Activated naive CD4-positive, alpha-beta T cell treated with anti-CD3 and anti-CD28 coated beads, Interleukin-2, amount 10 ng/mL, durations not matched to agents 7 days and 5 days (primary cell): ENCODE results near the gene CUTA.
"Not testable (repeated sequence)": the region's sequence is repeated elsewhere in the genome, so short reads cannot be mapped to it uniquely, and the experiment has no call there.

Experiments used
- CTCF ChIA-PET: fragments of 350-600 bp; sonication (Branson Sonifier 250); formaldehyde crosslinking; loops from one replicate; lab custom pipeline; 2021; ENCODE audit warnings: antibody characterized with exemption; lab: Charles Lee
- DNase-seq: peaks from one replicate; pipeline ENCODE4 v3.0.0-alpha.2; 2020
- H3K27ac Mint-ChIP-seq: one replicate; pipeline ENCODE4 v1.8.0; 2021; ENCODE audit warnings: mild to moderate bottlenecking, moderate library complexity, mixed read lengths
- H3K27me3 Mint-ChIP-seq: one replicate; pipeline ENCODE4 v1.8.0; 2021; ENCODE audit warnings: mild to moderate bottlenecking, mixed read lengths
- H3K36me3 Mint-ChIP-seq: one replicate; pipeline ENCODE4 v1.8.0; 2021; ENCODE audit warnings: mixed read lengths
- H3K4me1 Mint-ChIP-seq: one replicate; pipeline ENCODE4 v1.8.0; 2021; ENCODE audit warnings: mixed read lengths
- H3K4me3 Mint-ChIP-seq: one replicate; pipeline ENCODE4 v1.8.0; 2021; ENCODE audit warnings: mild to moderate bottlenecking, moderate library complexity, mixed read lengths
- H3K9me3 Mint-ChIP-seq: one replicate; pipeline ENCODE4 v1.8.0; 2021; ENCODE audit warnings: mixed read lengths

CUTA gene

GRCh38 chr6:33367715-33368025 is 50.2 kb downstream of the CUTA start:
- not testable (repeated sequence) for H3K9me3 Mint-ChIP-seq

GRCh38 chr6:33367009-33367714 is 50.7 kb downstream of the CUTA start:
- DNase-seq, result no peak
- Mint-ChIP-seq H3K36me3 (no peaks in the 10 kb centered on the region), H3K4me1 (peaks cover 3% of the 10 kb centered on the region), H3K9me3 (no peaks in the 10 kb centered on the region), H3K27me3 (peaks cover 6% of the 10 kb centered on the region), H3K4me3 (no peak overlapping the region), H3K27ac (no peak overlapping the region)
- CTCF ChIA-PET, result no interaction called here

More at GRCh38 chr6:33367715-33368025, 50.2 kb downstream of the CUTA start:
- CTCF ChIA-PET, H3K27me3 Mint-ChIP-seq, H3K4me3 Mint-ChIP-seq, H3K36me3 Mint-ChIP-seq, DNase-seq, H3K27ac Mint-ChIP-seq, H3K4me1 Mint-ChIP-seq: not testable (repeated sequence)
